Large intestine (tissue), 3 donors: ENCODE data around the gene NTN1. TPM values are rescaled to one million over a fixed set of nuclear protein-coding genes. Genes with fewer than 3 reads are reported as not detected.
A peak's percentile ranks its signal among the peaks of the same experiment; 100 is the strongest.

Experiments used
- DNase-seq, 2 donors: peaks; one replicate each; pipeline versions ENCODE4 v3.0.0 to v3.0.0-alpha.2; 2013
- H3K27ac ChIP-seq: one replicate; pipeline ENCODE4 v1.5.1; 2013; ENCODE audit warnings: low read length
- H3K27me3 ChIP-seq: 2 replicates; pipeline ENCODE4 v1.6.1; 2013; ENCODE audit warnings: low read length; ENCODE audit not compliant: control insufficient read depth, insufficient read depth
- H3K36me3 ChIP-seq: 2 replicates; pipeline ENCODE4 v1.6.1; 2013; ENCODE audit warnings: low read length; ENCODE audit not compliant: control insufficient read depth, insufficient read depth
- H3K4me1 ChIP-seq: one replicate; pipeline ENCODE4 v1.6.1; 2013; ENCODE audit warnings: low read length; ENCODE audit not compliant: control insufficient read depth, insufficient read depth
- H3K4me3 ChIP-seq: one replicate; pipeline ENCODE4 v1.5.1; 2013; ENCODE audit warnings: low read length
- H3K9me3 ChIP-seq: one replicate; pipeline ENCODE4 v1.6.1; 2013; ENCODE audit warnings: mild to moderate bottlenecking, low read depth, low read length, moderate library complexity; ENCODE audit not compliant: control insufficient read depth
- WGBS: methylation state at CpG from one replicate; pipeline ENCODE4 v1.1.5; 2013; ENCODE audit warnings: low lambda C conversion rate; ENCODE audit not compliant: insufficient coverage; 5-methylcytosine and 5-hydroxymethylcytosine counted together
- polyA plus RNA-seq: library from polyadenylated mRNA; unstranded; fragments of 120-200 nt; gene quantifications from one replicate; pipeline ENCODE4 v1.2.1, GENCODE V29; 2013

NTN1 gene
- polyA plus RNA-seq, 1 donor = 11.3 TPM

DNA sequence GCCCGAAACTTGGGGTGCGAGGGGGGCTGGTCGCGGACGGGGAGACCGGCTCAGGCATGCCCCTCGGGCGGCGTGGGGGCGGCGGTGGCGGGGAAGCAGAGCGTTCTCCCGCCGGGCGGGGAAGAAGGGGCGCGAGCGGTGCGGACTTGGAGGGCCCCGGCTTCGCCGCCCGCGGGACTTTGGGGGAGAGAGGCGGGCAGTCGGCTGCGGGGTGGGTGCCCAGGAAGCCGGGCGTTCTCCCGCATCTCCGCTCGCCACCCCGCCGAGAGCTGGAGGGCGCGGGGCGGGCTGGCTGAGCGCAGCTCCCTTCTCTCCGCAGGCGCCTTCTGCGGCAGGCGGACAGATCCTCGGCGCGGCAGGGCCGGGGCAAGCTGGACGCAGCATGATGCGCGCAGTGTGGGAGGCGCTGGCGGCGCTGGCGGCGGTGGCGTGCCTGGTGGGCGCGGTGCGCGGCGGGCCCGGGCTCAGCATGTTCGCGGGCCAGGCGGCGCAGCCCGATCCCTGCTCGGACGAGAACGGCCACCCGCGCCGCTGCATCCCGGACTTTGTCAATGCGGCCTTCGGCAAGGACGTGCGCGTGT, 772 bp downstream of the NTN1 start:
- peaks cover 41% of the 10 kb centered on the region for H3K27me3 ChIP-seq
- no peaks in the 10 kb centered on the region for H3K36me3 ChIP-seq
- peak in 1 of 2 donors; percentile 58 for DNase-seq
- no CpG with 5 or more reads among the region's 79 CpGs for WGBS
- H3K4me3 ChIP-seq = peak overlapping the region; percentile 52
- no peak overlapping the region for H3K27ac ChIP-seq
- H3K9me3 ChIP-seq = peaks cover 6% of the 10 kb centered on the region
- H3K4me1 ChIP-seq = peaks cover 13% of the 10 kb centered on the region

DNA sequence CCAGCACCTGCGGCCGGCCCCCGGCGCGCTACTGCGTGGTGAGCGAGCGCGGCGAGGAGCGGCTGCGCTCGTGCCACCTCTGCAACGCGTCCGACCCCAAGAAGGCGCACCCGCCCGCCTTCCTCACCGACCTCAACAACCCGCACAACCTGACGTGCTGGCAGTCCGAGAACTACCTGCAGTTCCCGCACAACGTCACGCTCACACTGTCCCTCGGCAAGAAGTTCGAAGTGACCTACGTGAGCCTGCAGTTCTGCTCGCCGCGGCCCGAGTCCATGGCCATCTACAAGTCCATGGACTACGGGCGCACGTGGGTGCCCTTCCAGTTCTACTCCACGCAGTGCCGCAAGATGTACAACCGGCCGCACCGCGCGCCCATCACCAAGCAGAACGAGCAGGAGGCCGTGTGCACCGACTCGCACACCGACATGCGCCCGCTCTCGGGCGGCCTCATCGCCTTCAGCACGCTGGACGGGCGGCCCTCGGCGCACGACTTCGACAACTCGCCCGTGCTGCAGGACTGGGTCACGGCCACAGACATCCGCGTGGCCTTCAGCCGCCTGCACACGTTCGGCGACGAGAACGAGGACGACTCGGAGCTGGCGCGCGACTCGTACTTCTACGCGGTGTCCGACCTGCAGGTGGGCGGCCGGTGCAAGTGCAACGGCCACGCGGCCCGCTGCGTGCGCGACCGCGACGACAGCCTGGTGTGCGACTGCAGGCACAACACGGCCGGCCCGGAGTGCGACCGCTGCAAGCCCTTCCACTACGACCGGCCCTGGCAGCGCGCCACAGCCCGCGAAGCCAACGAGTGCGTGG, 1.5 kb downstream of the NTN1 start:
- peaks cover 40% of the 10 kb centered on the region for H3K27me3 ChIP-seq
- H3K36me3 ChIP-seq = no peaks in the 10 kb centered on the region
- DNase-seq = peak in 1 of 2 donors; percentile 59
- peak overlapping the region; percentile 31 for H3K4me3 ChIP-seq
- H3K27ac ChIP-seq = no peak overlapping the region
- H3K9me3 ChIP-seq = peaks cover 6% of the 10 kb centered on the region
- H3K4me1 ChIP-seq = peaks cover 9% of the 10 kb centered on the region
- no CpG with 5 or more reads among the region's 106 CpGs for WGBS

DNA sequence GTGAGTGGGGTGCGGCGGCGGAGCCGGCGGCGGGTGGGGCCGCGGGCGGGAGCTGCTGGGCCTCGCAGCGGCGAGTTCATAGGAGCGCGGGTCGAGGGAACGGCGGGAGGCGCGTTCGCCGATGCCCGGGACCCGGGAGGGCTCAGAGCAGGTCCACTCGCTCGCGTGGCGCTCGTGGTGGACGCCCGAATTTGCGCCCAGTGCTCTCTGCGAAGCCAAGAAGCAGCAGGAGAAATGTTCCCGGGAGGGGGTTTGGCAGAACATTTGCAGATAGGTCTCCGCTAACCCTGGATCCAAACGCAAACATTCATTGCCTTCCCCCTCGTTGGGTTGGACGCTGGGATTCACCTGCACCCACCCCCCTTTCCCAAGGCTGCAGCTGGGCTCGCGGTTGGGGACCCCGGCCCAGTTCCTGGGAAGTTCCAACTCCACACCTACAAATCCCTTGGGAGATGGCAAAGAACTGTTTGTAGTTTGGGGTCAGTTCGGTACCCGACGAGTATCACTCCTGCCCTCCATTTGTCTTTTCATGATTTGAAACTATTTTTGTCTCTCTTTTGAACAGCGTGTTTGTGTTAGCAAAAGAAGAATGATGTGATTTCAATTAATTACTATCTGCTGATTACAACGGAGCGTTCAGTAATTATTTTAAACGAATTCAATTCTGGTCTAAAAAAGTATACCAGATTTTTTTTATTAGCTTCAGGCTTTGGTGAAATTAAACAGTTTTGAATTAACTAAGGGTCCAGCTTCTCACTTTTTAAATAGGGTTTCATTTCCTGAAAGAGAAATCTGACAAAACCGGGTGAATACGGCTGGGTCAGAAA, 2.3 kb downstream of the NTN1 start:
- Histone ChIP-seq H3K27me3 (peaks cover 37% of the 10 kb centered on the region), H3K4me1 (peaks cover 7% of the 10 kb centered on the region), H3K4me3 (peak overlapping the region; percentile 21), H3K36me3 (no peaks in the 10 kb centered on the region), H3K27ac (no peak overlapping the region), H3K9me3 (peaks cover 6% of the 10 kb centered on the region)
- DNase-seq = no peak
- WGBS = 54% methylated on average over 8 of the region's 49 CpGs

- Histone ChIP-seq H3K4me3 (no peak overlapping the region), H3K4me1 (peaks cover 7% of the 10 kb centered on the region), H3K27me3 (peaks cover 37% of the 10 kb centered on the region), H3K9me3 (peaks cover 6% of the 10 kb centered on the region), H3K27ac (no peak overlapping the region), H3K36me3 (no peaks in the 10 kb centered on the region)
- DNase-seq = no peak
- 94% methylated on average over 3 of the region's 14 CpGs for WGBS
Observed at GRCh38 chr17:9024497-9024896, 3.2 kb downstream of the NTN1 start.

DNA sequence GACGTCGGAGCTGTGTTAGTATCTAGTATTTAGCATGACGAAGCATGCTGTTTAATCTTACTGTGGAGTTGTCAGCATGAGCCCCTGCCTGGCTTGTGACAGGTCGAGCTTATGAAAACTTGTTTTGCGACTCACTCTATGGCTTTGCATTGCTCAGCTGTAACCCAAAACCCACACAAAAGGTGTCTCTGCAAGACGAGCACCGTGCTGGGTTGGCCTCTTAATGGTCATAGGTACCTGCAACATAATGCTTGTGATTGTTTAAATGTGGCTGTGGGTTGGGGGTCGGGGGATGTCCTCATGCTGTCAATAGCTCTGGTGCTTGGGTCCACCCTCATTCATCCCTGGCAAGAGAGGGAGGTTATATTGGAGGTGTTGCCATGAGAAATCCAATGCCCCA, 5.4 kb downstream of the NTN1 start:
- H3K27me3 ChIP-seq = peaks cover 28% of the 10 kb centered on the region
- no CpG with 5 or more reads among the region's 8 CpGs for WGBS

GRCh38 chr17:9028202-9028987, 7.1 kb downstream of the NTN1 start:
- Histone ChIP-seq H3K4me3 (no peak overlapping the region), H3K36me3 (no peaks in the 10 kb centered on the region), H3K27me3 (peaks cover 16% of the 10 kb centered on the region), H3K27ac (peak overlapping the region; percentile 20), H3K4me1 (peaks cover 3% of the 10 kb centered on the region), H3K9me3 (no peaks in the 10 kb centered on the region)
- WGBS = 57% methylated on average over 3 of the region's 11 CpGs
- DNase-seq = no peak

More for the DNA sequence above, 5.4 kb downstream of the NTN1 start:
- no peak overlapping the region for H3K27ac ChIP-seq
- H3K4me3 ChIP-seq = no peak overlapping the region
- peaks cover 7% of the 10 kb centered on the region for H3K4me1 ChIP-seq
- DNase-seq = no peak
- peaks cover 6% of the 10 kb centered on the region for H3K9me3 ChIP-seq
- no peaks in the 10 kb centered on the region for H3K36me3 ChIP-seq

DNA sequence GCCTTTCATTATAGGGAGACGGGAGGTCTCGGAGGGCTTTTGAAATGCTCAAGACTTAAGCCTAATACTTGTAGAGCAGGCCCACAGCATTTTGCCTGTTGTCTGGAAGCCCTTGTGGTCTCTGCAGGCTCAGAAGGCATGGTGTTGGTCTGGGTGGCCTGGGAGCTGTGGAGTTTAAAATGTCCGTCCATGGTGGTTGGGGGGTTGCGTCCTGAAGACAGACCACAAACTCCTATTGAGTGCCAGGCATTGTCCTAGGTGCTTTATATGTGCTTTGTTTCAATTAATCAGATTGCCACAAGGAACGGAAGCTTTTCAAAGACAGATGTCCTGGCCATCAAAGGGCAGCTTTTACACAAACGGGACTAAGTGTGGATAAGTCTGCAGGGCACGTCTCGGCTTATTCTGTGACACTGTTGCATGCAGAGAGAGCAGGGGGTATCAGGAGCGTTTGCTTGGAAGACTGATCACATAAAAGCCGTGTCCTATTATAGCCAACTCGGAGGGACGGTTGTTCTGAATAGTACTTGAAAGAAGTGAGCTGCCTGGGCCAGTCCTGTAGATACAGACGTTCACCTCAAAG, 7.8 kb downstream of the NTN1 start:
- Histone ChIP-seq H3K9me3 (no peaks in the 10 kb centered on the region), H3K27ac (no peak overlapping the region), H3K36me3 (no peaks in the 10 kb centered on the region), H3K4me1 (no peaks in the 10 kb centered on the region), H3K4me3 (no peak overlapping the region), H3K27me3 (peaks cover 10% of the 10 kb centered on the region)
- no peak for DNase-seq
- WGBS = no CpG with 5 or more reads among the region's 13 CpGs

DNA sequence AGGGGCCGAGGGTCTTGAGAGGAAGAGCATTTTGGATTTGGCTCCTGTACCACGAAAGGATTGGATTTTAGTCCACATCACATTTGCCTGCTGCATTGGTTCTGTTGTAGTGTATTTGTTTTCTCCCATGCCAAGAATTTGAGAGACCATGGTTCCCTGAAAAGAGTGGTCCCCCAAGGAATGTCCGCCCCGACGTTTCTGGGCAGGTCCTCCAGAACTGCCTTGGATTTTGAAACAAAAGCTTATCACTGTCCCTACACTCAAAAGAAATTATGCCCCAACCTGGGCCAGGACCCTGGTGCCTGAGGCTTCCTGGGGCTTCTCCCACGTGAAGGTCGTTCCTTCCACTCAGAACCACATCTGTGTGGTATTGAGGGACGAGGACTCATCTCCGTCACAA, 10.8 kb downstream of the NTN1 start:
- Histone ChIP-seq H3K27ac (no peak overlapping the region), H3K4me3 (no peak overlapping the region), H3K36me3 (no peaks in the 10 kb centered on the region), H3K9me3 (no peaks in the 10 kb centered on the region), H3K27me3 (no peaks in the 10 kb centered on the region), H3K4me1 (no peaks in the 10 kb centered on the region)
- WGBS = 100% methylated on average over 1 of the region's 9 CpGs
- no peak for DNase-seq

- no peaks in the 10 kb centered on the region for H3K9me3 ChIP-seq
- no peaks in the 10 kb centered on the region for H3K36me3 ChIP-seq
- H3K4me3 ChIP-seq = no peak overlapping the region
- H3K27ac ChIP-seq = no peak overlapping the region
- no peaks in the 10 kb centered on the region for H3K27me3 ChIP-seq
- DNase-seq = no peak
- WGBS = no CpG with 5 or more reads among the region's 10 CpGs
- H3K4me1 ChIP-seq = no peaks in the 10 kb centered on the region
Observed at GRCh38 chr17:9032583-9032982, 11.3 kb downstream of the NTN1 start.
